ENCODE results near the gene SLCO2B1.

Gene SLCO2B1

DNA sequence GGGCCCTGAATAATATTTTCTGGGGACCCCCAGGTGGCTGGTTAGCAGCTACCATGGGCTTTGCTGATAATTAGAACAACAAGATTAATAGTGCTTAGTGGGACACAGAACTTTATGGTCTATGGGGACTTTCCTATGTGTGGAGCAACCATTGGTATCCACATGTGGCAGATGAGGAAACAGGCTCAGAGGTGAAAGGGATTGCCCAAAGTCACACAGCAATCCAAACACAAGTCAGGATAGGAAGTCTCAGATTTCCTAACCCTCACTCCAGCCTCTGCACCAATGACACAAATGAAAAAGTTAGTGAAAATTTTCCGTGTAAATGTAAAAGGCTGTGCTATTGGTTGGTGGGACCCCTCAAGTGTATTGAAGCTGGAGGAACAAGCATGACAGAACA is 15.3 kb upstream of the SLCO2B1 start:
- H3K4me3 Mint-ChIP-seq, result no peak overlapping the region
- no peaks in the 10 kb centered on the region for H3K4me1 Mint-ChIP-seq
- peaks cover 46 to 48% of the 10 kb centered on the region in 2 donors for H3K27me3 Mint-ChIP-seq
- H3K36me3 Mint-ChIP-seq, result no peaks in the 10 kb centered on the region
- ATAC-seq (replicated peaks), result no peak
- no peaks in the 10 kb centered on the region for H3K9me3 Mint-ChIP-seq
- no peak for DNase-seq
- H3K27ac Mint-ChIP-seq, result no peak overlapping the region

- Mint-ChIP-seq H3K27me3 (peaks cover 35 to 37% of the 10 kb centered on the region in 2 donors), H3K4me3 (no peak overlapping the region), H3K4me1 (peaks cover 18 to 22% of the 10 kb centered on the region in 2 donors), H3K9me3 (no peaks in the 10 kb centered on the region), H3K36me3 (no peaks in the 10 kb centered on the region), H3K27ac (no peak overlapping the region)
- DNase-seq (peak; percentile 55), ATAC-seq (replicated peaks) (peak; percentile 70 to 74)
Observed at GRCh38 chr11:75140269-75141138, 10.4 kb upstream of the SLCO2B1 start.

DNA sequence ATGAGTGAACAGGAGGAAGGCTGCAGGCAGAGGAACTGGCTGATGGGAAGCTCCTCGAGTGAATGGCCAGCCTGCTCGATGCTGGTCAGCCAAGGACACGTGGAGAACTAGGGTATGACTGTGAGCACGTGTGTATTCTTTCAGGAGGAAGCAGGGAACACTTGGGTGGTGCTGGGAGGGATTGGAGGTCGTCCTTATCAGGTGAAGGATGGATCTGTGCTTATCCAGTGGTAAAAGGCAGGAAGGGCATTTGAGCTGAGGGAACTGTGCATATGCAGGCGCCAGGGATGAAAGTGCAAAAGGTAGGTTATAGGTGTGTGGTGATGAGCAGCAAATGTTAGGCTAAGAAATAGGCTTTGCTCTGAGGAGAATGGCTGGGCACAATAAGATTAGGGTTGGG is 9.7 kb upstream of the SLCO2B1 start:
- no peak overlapping the region for H3K4me3 Mint-ChIP-seq
- ATAC-seq (replicated peaks), result no peak
- DNase-seq, result no peak
- no peaks in the 10 kb centered on the region for H3K36me3 Mint-ChIP-seq
- no peaks in the 10 kb centered on the region for H3K9me3 Mint-ChIP-seq
- H3K4me1 Mint-ChIP-seq, result peaks cover 18 to 22% of the 10 kb centered on the region in 2 donors
- peaks cover 33 to 34% of the 10 kb centered on the region in 2 donors for H3K27me3 Mint-ChIP-seq
- no peak overlapping the region for H3K27ac Mint-ChIP-seq

GRCh38 chr11:75142714-75143419 is 8.0 kb upstream of the SLCO2B1 start:
- Mint-ChIP-seq H3K9me3 (no peaks in the 10 kb centered on the region), H3K4me3 (peak overlapping the region in 1 of 2 donors; percentile 10), H3K36me3 (no peaks in the 10 kb centered on the region), H3K4me1 (peaks cover 19 to 22% of the 10 kb centered on the region in 2 donors), H3K27me3 (peaks cover 20 to 27% of the 10 kb centered on the region in 2 donors), H3K27ac (no peak overlapping the region)
- ATAC-seq (replicated peaks) (peak; percentile 76 to 83), DNase-seq (peak; percentile 32)

DNA sequence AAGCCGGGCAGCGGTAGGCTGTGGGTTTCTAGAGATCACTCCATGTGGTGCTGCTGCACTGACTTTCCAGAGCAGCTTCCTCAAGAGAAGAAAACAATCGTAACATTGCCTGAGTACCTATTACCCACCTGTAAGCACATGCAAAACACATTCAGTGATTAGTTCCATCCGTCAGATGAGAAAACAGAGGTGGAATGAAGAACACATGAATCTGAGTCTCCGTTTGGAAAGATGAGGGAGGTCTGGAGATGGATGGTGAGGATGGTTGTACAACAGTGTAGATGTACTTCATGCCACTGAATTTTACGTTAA is 7.5 kb upstream of the SLCO2B1 start:
- ATAC-seq (replicated peaks), result no peak
- no peak for DNase-seq
- H3K36me3 Mint-ChIP-seq, result no peaks in the 10 kb centered on the region
- H3K27ac Mint-ChIP-seq, result no peak overlapping the region
- no peaks in the 10 kb centered on the region for H3K9me3 Mint-ChIP-seq
- H3K4me1 Mint-ChIP-seq, result peaks cover 21 to 22% of the 10 kb centered on the region in 2 donors
- H3K4me3 Mint-ChIP-seq, result no peak overlapping the region
- peaks cover 16 to 22% of the 10 kb centered on the region in 2 donors for H3K27me3 Mint-ChIP-seq

GRCh38 chr11:75144716-75145014 is 6.2 kb upstream of the SLCO2B1 start:
- Mint-ChIP-seq H3K27me3 (peaks cover 10 to 14% of the 10 kb centered on the region in 2 donors), H3K4me1 (peaks cover 21 to 22% of the 10 kb centered on the region in 2 donors), H3K4me3 (no peak overlapping the region), H3K9me3 (no peaks in the 10 kb centered on the region), H3K27ac (no peak overlapping the region), H3K36me3 (no peaks in the 10 kb centered on the region)
- no peak for ATAC-seq (replicated peaks)
- DNase-seq, result no peak

- H3K27me3 Mint-ChIP-seq, result peaks cover 11 to 13% of the 10 kb centered on the region in 2 donors
- no peak overlapping the region for H3K4me3 Mint-ChIP-seq
- DNase-seq (no peak), ATAC-seq (replicated peaks) (no peak)
- H3K36me3 Mint-ChIP-seq, result no peaks in the 10 kb centered on the region
- H3K27ac Mint-ChIP-seq, result no peak overlapping the region
- H3K9me3 Mint-ChIP-seq, result no peaks in the 10 kb centered on the region
- peaks cover 21 to 22% of the 10 kb centered on the region in 2 donors for H3K4me1 Mint-ChIP-seq
Observed at GRCh38 chr11:75145196-75145971, 5.5 kb upstream of the SLCO2B1 start.

GRCh38 chr11:75145972-75146519 is 4.9 kb upstream of the SLCO2B1 start:
- Mint-ChIP-seq H3K27me3 (peaks cover 14 to 16% of the 10 kb centered on the region in 2 donors), H3K9me3 (no peaks in the 10 kb centered on the region), H3K27ac (no peak overlapping the region), H3K4me1 (peaks cover 20 to 22% of the 10 kb centered on the region in 2 donors), H3K4me3 (no peak overlapping the region), H3K36me3 (no peaks in the 10 kb centered on the region)
- DNase-seq (no peak), ATAC-seq (replicated peaks) (no peak)

DNA sequence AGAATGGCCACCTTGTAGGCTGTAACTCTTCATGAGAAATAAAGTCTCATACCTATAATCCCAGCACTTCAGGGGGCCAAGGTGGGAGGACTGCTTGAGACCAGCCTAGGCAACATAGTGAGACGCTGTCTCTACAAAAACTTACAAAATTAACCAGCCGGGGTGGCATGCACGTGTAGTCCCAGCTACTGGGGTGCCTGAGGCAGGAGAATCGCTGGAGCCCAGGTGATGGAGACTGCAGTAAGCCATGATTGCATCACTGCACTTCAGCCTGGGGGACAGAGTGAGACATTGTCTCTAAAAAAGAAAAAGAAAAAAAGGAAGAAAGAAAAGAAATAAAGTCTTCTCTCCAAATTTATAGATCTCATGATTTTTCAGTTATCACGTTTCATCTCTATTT is 4.2 kb upstream of the SLCO2B1 start:
- no peaks in the 10 kb centered on the region for H3K36me3 Mint-ChIP-seq
- no peak overlapping the region for H3K4me3 Mint-ChIP-seq
- H3K4me1 Mint-ChIP-seq, result peaks cover 17 to 22% of the 10 kb centered on the region in 2 donors
- ATAC-seq (replicated peaks), result no peak
- no peaks in the 10 kb centered on the region for H3K9me3 Mint-ChIP-seq
- DNase-seq, result no peak
- H3K27me3 Mint-ChIP-seq, result peaks cover 16 to 21% of the 10 kb centered on the region in 2 donors
- no peak overlapping the region for H3K27ac Mint-ChIP-seq

DNA sequence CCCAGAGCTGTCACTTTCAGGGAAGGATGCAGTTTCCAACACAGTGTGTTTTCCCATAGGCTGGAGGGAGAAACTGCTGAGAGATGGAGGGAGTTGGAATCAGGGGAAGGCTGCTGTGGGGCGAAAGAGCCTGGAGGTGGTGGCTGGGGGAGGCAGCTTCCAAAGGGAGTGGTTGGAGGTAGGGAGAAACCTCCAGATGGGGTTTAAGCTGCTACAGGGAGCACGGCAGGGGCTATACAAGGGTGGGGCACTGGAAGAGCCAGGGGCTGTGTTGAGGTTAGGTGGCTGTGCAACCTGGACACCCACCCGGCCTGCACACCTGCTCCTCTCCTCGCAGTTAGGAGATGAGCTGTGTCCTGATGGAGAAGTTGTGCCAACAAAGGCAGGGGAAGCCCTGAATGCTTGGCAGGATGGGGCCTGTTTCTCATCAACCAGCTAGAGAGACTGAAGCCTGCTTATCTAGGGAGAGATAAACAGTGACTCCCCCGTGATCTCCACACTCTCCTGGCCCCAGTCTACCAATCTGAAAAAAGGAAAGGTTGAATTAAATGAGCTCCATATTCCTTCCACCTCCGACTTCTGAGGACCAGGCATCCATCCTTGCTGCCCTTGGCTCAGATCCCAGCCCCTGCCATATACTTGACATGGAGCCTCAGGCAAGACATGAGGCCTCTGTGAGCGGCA is 3.6 kb upstream of the SLCO2B1 start:
- DNase-seq (no peak), ATAC-seq (replicated peaks) (no peak)
- Mint-ChIP-seq H3K9me3 (no peaks in the 10 kb centered on the region), H3K27ac (no peak overlapping the region), H3K27me3 (peaks cover 18 to 27% of the 10 kb centered on the region in 2 donors), H3K4me1 (peaks cover 17 to 22% of the 10 kb centered on the region in 2 donors), H3K4me3 (no peak overlapping the region), H3K36me3 (no peaks in the 10 kb centered on the region)

GRCh38 chr11:75147875-75148263 is 3.0 kb upstream of the SLCO2B1 start:
- DNase-seq, result no peak
- ATAC-seq (replicated peaks), result no peak
- Mint-ChIP-seq H3K27ac (no peak overlapping the region), H3K4me3 (no peak overlapping the region), H3K4me1 (peaks cover 14 to 18% of the 10 kb centered on the region in 2 donors), H3K27me3 (peaks cover 20 to 28% of the 10 kb centered on the region in 2 donors), H3K9me3 (no peaks in the 10 kb centered on the region), H3K36me3 (no peaks in the 10 kb centered on the region)

DNA sequence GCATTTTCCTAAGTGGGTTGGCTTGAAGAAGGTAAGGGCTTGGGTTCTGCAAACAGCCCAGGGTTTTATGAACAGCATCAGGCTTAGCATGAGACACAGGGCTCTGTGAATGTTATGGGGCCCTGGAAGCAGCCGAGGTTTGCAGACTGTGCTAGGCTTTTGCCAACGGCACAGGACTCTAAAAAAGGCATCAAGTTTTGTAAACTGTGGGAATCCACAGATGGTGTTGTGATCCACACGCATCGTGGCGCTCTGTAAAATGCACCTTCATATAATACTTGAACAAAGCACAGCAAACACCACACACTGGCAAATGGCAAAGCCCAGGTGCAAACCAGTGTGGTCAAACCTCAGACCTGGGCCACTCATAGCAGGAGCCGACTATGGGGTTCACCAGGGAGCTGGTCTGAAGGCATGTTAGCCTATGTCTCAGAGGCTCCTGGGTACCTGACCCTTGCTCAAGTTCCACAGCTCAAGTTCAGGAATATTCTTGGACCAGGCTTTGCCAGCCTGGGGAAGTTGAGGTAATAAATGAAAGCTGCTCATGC is 2.4 kb upstream of the SLCO2B1 start:
- no peaks in the 10 kb centered on the region for H3K36me3 Mint-ChIP-seq
- peaks cover 20 to 28% of the 10 kb centered on the region in 2 donors for H3K27me3 Mint-ChIP-seq
- peak in 1 of 2 donors; percentile 28 for ATAC-seq (replicated peaks)

DNA sequence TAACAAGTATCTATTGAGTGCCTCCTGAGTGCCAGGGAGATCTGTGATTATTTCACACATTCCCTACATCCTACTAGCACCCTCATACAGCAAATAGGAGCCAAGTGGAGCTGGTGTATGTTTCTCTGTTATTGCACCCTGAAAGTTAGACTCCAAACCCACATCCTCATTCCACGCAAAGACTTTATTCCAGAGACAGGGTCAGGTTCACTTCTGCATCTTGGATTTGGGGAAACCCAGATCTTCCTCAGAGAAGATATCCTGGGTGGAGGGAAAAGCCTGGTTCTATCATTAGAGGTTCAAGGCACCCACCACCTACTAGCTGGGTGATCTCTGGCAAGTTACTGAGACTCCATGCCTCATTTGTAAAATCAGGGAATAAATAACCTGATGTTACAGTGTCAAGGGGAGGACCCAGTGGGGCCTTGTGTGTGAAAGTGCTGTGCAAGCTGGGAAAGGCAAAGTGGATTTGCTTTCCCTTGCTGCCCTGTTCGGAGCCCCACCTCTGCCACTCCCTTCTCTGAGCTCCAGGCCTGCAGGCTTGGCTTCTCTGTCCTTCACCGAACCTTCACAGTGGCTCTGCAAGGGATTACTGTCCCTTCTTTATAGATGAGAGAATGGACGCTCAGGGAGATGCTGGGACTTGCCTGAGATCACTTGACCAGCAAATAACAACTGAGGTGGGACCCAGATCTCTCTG is 991 bp upstream of the SLCO2B1 start:
- Mint-ChIP-seq H3K27ac (no peak overlapping the region), H3K27me3 (peaks cover 15 to 28% of the 10 kb centered on the region in 2 donors), H3K4me1 (peaks cover 4 to 5% of the 10 kb centered on the region in 2 donors), H3K9me3 (no peaks in the 10 kb centered on the region), H3K4me3 (no peak overlapping the region), H3K36me3 (no peaks in the 10 kb centered on the region)
- ATAC-seq (replicated peaks) (no peak), DNase-seq (no peak)

More for the DNA sequence above, 2.4 kb upstream of the SLCO2B1 start:
- H3K4me1 Mint-ChIP-seq, result peaks cover 12 to 17% of the 10 kb centered on the region in 2 donors
- no peak for DNase-seq
- H3K4me3 Mint-ChIP-seq, result no peak overlapping the region
- H3K9me3 Mint-ChIP-seq, result no peaks in the 10 kb centered on the region
- H3K27ac Mint-ChIP-seq, result no peak overlapping the region
